BE2C (cell line): ENCODE data around the gene SYT2.

Experiments used
- DNase-seq: peaks from one replicate; pipeline ENCODE4 v3.0.0-alpha.2; 2020
- H3K27me3 ChIP-seq: fragments of 250-450 bp; sonication (Bioruptor Pico); 2 replicates; pipeline ENCODE4 v1.5.1; 2020; ENCODE audit warnings: mild to moderate bottlenecking
- H3K36me3 ChIP-seq: fragments of 250-450 bp; sonication (Bioruptor Pico); 2 replicates; pipeline ENCODE4 v1.5.1; 2020; ENCODE audit warnings: mild to moderate bottlenecking
- H3K4me1 ChIP-seq: fragments of 250-450 bp; sonication (Bioruptor Pico); 2 replicates; pipeline ENCODE4 v1.5.1; 2020
- H3K4me3 ChIP-seq: 2 replicates; pipeline ENCODE4 v1.5.1; 2011; ENCODE audit warnings: low read depth, low read length
- H3K9me3 ChIP-seq: fragments of 250-450 bp; sonication (Bioruptor Pico); 2 replicates; pipeline ENCODE4 v1.5.1; 2020
- CTCF ChIP-seq: IDR thresholded peaks from 2 replicates; pipeline ENCODE4 v1.5.1; 2012; ENCODE audit warnings: mild to moderate bottlenecking, low read depth, low read length

Gene SYT2

DNA sequence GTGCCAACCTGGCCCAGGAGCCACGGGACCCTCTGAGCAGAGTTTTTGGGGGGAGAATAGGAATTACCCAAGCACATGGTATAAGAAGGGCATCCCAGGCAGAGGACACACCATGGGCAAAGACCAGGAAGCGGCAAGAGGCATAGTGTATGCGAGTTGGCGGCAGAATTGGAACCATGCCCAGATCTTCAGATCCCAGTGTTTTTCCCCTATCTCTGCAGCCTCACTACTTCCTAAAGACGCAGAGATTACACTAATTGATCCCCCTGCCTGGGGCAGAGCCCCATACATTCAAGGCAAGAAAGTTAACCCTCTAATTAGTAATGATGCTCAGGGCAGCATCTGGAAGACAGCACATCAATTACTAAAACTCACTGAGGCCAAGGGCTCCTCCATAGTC lies 48.2 kb downstream of the SYT2 start:
- Histone ChIP-seq H3K4me3 (no peak overlapping the region), H3K4me1 (peaks cover 13% of the 10 kb centered on the region), H3K27me3 (no peaks in the 10 kb centered on the region), H3K9me3 (no peaks in the 10 kb centered on the region), H3K36me3 (no peaks in the 10 kb centered on the region)
- no peak for TF ChIP-seq CTCF
- peak; percentile 48 for DNase-seq

DNA sequence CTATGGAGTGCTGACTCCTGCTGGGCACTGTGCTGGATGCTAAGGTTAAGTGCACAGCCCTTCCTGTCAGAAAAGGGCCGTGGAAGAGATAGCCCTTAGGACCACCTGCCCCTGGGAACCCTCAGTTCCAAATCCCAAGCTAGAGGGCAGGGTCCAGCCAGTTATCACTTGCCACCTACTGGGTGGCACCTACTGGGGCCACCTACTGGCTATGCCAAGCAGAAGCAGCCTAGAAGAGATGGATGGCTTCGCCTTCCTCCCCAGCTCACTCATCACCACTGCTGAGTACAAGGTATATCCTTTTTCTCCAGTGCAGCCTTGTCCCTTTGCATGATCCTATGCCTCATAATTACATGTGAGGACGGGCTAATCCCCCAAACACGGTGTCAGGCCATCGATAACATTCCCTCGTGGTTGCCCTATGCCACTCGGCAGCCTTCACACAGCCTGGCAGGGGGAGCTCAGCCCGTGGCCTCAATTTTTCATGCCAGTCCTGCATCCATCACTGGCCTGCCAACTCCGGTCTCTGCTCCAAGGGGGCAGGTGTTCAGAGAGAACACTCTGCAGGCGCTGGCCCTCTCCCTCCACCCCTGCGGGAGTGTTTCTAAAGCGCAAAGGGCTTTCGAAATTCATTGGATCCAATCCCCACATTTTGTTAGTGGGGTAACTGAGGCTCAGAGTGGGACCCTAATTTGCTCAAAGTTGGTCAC lies 49.0 kb downstream of the SYT2 start:
- Histone ChIP-seq H3K4me3 (no peak overlapping the region), H3K4me1 (peaks cover 10% of the 10 kb centered on the region), H3K9me3 (no peaks in the 10 kb centered on the region), H3K27me3 (no peaks in the 10 kb centered on the region), H3K36me3 (no peaks in the 10 kb centered on the region)
- DNase-seq = no peak
- peak; percentile 39 for TF ChIP-seq CTCF

GRCh38 chr1:202659974-202660373 lies 50.3 kb downstream of the SYT2 start:
- Histone ChIP-seq H3K4me3 (no peak overlapping the region), H3K9me3 (no peaks in the 10 kb centered on the region), H3K4me1 (peaks cover 10% of the 10 kb centered on the region), H3K36me3 (no peaks in the 10 kb centered on the region), H3K27me3 (no peaks in the 10 kb centered on the region)
- no peak for DNase-seq
- peak; percentile 26 for TF ChIP-seq CTCF

DNA sequence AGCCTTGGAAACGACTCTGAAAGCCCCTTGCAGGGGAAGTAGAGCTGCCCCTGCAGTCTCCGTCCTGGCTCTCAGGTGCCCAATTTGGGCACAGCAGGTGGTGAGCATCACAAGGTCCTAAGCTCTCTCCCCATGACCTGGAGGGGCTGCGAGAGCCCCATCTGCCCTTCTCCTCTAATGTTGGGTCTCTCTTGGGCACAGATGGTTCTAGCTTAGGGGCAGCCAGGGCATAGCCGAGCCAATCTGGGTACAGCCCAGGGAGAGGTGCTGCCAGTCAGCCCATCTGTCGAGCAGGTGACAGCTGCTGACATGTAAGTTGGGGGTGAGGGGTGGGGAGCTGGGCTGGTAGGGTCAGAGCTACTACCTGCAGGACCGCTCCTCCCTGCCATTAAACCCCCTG lies 50.7 kb downstream of the SYT2 start:
- Histone ChIP-seq H3K4me3 (no peak overlapping the region), H3K36me3 (no peaks in the 10 kb centered on the region), H3K4me1 (peaks cover 10% of the 10 kb centered on the region), H3K9me3 (no peaks in the 10 kb centered on the region), H3K27me3 (no peaks in the 10 kb centered on the region)
- TF ChIP-seq CTCF = no peak
- DNase-seq = no peak

- no peak for TF ChIP-seq CTCF
- Histone ChIP-seq H3K36me3 (no peaks in the 10 kb centered on the region), H3K4me1 (peaks cover 10% of the 10 kb centered on the region), H3K27me3 (no peaks in the 10 kb centered on the region), H3K4me3 (no peak overlapping the region), H3K9me3 (no peaks in the 10 kb centered on the region)
- no peak for DNase-seq
These were observed 51.5 kb downstream of the SYT2 start for GRCh38 chr1:202658769-202659168.

GRCh38 chr1:202658251-202658759 lies 51.9 kb downstream of the SYT2 start:
- Histone ChIP-seq H3K9me3 (no peaks in the 10 kb centered on the region), H3K36me3 (no peaks in the 10 kb centered on the region), H3K4me1 (peaks cover 10% of the 10 kb centered on the region), H3K4me3 (no peak overlapping the region), H3K27me3 (no peaks in the 10 kb centered on the region)
- TF ChIP-seq CTCF = no peak
- DNase-seq = no peak
